Omental fat pad (tissue), 4 donors: Measurements from ENCODE around the gene FERD3L. TPM values are rescaled to one million over a fixed set of nuclear protein-coding genes. Genes with fewer than 3 reads are reported as not detected.
"Not testable (repeated sequence)": the region's sequence is repeated elsewhere in the genome, so short reads cannot be mapped to it uniquely, and the experiment has no call there.

Experiments used
- ATAC-seq: fragments of 150-250 bp; one replicate; pipeline ENCODE4 v1.9.1; 2016; ENCODE audit warnings: mild to moderate bottlenecking, moderate library complexity; ENCODE audit not compliant: low FRiP score
- DNase-seq: peaks from one replicate; pipeline ENCODE4 v3.0.0-alpha.2; 2019; ENCODE audit warnings: low spot score
- total RNA-seq, 4 donors: library from RNA; depleted of rRNA; stranded (reverse); fragments of >200 nt; gene quantifications; one replicate each; pipeline ENCODE4 v1.1.0, GENCODE V29; 2016
- TF ChIP-seq, protein P1 (sequence below), 3 donors: fragments of 450-650 bp; IDR thresholded peaks; one replicate each; pipeline ENCODE4 v1.5.1; 2016 to 2017; ENCODE audit warnings: antibody characterized with exemption in 3 of 3, mild to moderate bottlenecking in 3 of 3, moderate library complexity in 2 of 3

The FERD3L gene
- not detected for total RNA-seq

DNA sequence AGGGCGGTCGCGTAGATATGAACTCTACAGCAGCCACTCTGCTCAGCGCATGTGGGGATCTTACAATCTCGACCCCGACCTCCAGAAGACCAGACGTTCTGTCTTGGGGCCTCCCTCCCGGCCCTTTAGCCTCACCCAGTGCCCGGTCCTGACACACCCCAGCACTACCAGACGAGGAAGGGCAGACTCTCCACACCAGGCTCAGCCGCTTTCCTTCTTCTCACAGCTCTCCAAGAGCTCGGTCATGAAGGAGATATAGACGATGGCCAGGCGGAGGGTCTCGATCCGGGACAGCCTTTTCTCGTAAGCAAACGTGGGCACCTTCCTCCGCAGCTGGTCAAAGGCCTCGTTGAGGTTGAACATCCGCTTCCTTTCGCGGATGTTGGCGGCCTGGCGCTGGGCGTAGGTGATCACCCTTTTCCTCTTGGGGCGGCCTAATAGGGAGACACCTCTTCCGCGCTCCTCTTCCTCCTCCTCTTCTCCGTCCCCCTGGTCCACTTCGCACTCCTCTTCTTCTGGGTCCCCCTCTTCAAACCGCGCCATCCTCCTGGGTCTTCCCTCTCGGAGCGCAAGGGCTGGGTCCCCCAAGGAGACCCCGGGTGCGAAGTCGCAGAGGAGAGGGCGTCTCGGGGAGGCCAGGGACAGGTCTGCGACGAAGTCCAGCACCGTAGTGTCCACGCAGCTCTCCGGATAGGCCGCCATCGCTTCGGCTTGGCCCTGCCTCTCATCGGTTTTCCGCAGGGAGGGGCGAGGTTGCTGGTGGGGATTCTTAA lies at the start of gene FERD3L:
Gene FERD3L (minus strand): TSS at position 761 of the 773 bp plus-strand sequence. CDS start 59 bp downstream, at position 702.
- DNase-seq (no peak), ATAC-seq (no peak)
- TF ChIP-seq, protein P1, sequence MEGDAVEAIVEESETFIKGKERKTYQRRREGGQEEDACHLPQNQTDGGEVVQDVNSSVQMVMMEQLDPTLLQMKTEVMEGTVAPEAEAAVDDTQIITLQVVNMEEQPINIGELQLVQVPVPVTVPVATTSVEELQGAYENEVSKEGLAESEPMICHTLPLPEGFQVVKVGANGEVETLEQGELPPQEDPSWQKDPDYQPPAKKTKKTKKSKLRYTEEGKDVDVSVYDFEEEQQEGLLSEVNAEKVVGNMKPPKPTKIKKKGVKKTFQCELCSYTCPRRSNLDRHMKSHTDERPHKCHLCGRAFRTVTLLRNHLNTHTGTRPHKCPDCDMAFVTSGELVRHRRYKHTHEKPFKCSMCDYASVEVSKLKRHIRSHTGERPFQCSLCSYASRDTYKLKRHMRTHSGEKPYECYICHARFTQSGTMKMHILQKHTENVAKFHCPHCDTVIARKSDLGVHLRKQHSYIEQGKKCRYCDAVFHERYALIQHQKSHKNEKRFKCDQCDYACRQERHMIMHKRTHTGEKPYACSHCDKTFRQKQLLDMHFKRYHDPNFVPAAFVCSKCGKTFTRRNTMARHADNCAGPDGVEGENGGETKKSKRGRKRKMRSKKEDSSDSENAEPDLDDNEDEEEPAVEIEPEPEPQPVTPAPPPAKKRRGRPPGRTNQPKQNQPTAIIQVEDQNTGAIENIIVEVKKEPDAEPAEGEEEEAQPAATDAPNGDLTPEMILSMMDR (IDR thresholded peaks at IDR 0.05): no peak

GRCh38 chr7:19194417-19194816 lies 49.2 kb upstream of the FERD3L start:
- not testable (repeated sequence) for ATAC-seq, DNase-seq

GRCh38 chr7:19181634-19182033 lies 36.4 kb upstream of the FERD3L start:
- ATAC-seq (no peak), DNase-seq (no peak)
- TF ChIP-seq, protein P1 (IDR thresholded peaks at IDR 0.05): no peak

GRCh38 chr7:19178595-19178994 lies 33.4 kb upstream of the FERD3L start:
- DNase-seq (no peak), ATAC-seq (no peak)
- TF ChIP-seq, protein P1 (IDR thresholded peaks at IDR 0.05): no peak

- TF ChIP-seq, protein P1 (IDR thresholded peaks at IDR 0.05): no peak
- no peak for DNase-seq
- no peak for ATAC-seq
Measured at GRCh38 chr7:19177269-19177668, 32.0 kb upstream of the FERD3L start.

GRCh38 chr7:19175241-19175640 lies 30.0 kb upstream of the FERD3L start:
- DNase-seq (no peak), ATAC-seq (no peak)
- TF ChIP-seq, protein P1 (IDR thresholded peaks at IDR 0.05): no peak

DNA sequence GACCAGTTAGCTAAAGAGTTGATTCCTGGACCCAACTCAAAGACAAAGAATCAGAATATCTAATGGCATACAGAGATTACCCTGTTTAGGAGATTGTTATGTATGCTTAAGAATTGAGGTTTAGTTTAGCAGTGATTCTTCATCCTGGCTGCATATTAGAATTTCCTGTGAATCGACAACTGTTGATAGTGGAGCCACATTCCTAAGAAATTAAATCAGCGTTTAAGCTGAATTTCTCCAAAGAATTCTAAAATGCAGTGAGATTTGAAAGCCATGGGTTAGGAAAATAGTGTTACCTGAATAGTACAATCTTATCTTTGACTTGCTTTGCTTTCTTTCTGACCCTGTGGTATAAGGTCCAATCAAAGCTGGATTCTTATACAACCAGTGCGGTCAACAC lies 16.4 kb upstream of the FERD3L start:
- DNase-seq: no peak
- TF ChIP-seq, protein P1 (IDR thresholded peaks at IDR 0.05): no peak
- no peak for ATAC-seq
